ENCODE measurements around the gene SCOC.

Gene SCOC

GRCh38 chr4:140373328-140374129 is at the start of gene SCOC:
Gene SCOC (plus strand): TSS chr4:140373646. CDS start chr4:140379171, 5,525 bp downstream.
- peak; percentile 96 for ATAC-seq
- DNase-seq = peak; percentile 96

- DNase-seq = no peak
- no peak for ATAC-seq
Observed at GRCh38 chr4:140326395-140326993, 47.0 kb upstream of the SCOC start.

- no peak for ATAC-seq
- no peak for DNase-seq
Observed at GRCh38 chr4:140330311-140330900, 43.0 kb upstream of the SCOC start.

- no peak for ATAC-seq
- DNase-seq = no peak
Observed at GRCh38 chr4:140331245-140331644, 42.2 kb upstream of the SCOC start.

GRCh38 chr4:140331876-140332275 is 41.6 kb upstream of the SCOC start:
- DNase-seq (no peak), ATAC-seq (no peak)

- ATAC-seq = no peak
Observed at GRCh38 chr4:140332734-140333133, 40.7 kb upstream of the SCOC start.

GRCh38 chr4:140333523-140333922 is 39.9 kb upstream of the SCOC start:
- DNase-seq (no peak), ATAC-seq (no peak)

More at GRCh38 chr4:140332734-140333133, 40.7 kb upstream of the SCOC start:
- DNase-seq = no peak

- ATAC-seq (no peak), DNase-seq (no peak)
Observed at GRCh38 chr4:140335076-140335475, 38.4 kb upstream of the SCOC start.

GRCh38 chr4:140336730-140337129 is 36.7 kb upstream of the SCOC start:
- no peak for ATAC-seq
- no peak for DNase-seq

GRCh38 chr4:140342620-140343019 is 30.8 kb upstream of the SCOC start:
- no peak for DNase-seq
- ATAC-seq = no peak

GRCh38 chr4:140343303-140343702 is 30.1 kb upstream of the SCOC start:
- DNase-seq = no peak
- no peak for ATAC-seq

- DNase-seq = no peak
- ATAC-seq = no peak
Observed at GRCh38 chr4:140344101-140344500, 29.3 kb upstream of the SCOC start.

GRCh38 chr4:140344621-140345020 is 28.8 kb upstream of the SCOC start:
- no peak for ATAC-seq

GRCh38 chr4:140346136-140346535 is 27.3 kb upstream of the SCOC start:
- DNase-seq (no peak), ATAC-seq (no peak)

More at GRCh38 chr4:140344621-140345020, 28.8 kb upstream of the SCOC start:
- no peak for DNase-seq

- DNase-seq = no peak
- no peak for ATAC-seq
Observed at GRCh38 chr4:140349816-140350215, 23.6 kb upstream of the SCOC start.

- ATAC-seq (no peak), DNase-seq (no peak)
Observed at GRCh38 chr4:140351093-140352075, 22.1 kb upstream of the SCOC start.

- DNase-seq (no peak), ATAC-seq (no peak)
Observed at GRCh38 chr4:140353786-140354185, 19.7 kb upstream of the SCOC start.

GRCh38 chr4:140355288-140355687 is 18.2 kb upstream of the SCOC start:
- ATAC-seq (no peak), DNase-seq (no peak)

- ATAC-seq = no peak
Observed at GRCh38 chr4:140357868-140358267, 15.6 kb upstream of the SCOC start.

GRCh38 chr4:140358281-140358680 is 15.2 kb upstream of the SCOC start:
- DNase-seq (no peak), ATAC-seq (no peak)

More at GRCh38 chr4:140357868-140358267, 15.6 kb upstream of the SCOC start:
- DNase-seq = no peak

GRCh38 chr4:140359562-140360427 is 13.7 kb upstream of the SCOC start:
- ATAC-seq = peak; percentile 80

More at GRCh38 chr4:140359562-140360427, 13.7 kb upstream of the SCOC start:
- peak; percentile 83 for DNase-seq

Data from stimulated activated naive CD8-positive, alpha-beta T cell treated with anti-CD3 and anti-CD28 coated beads, Interleukin-15, Interleukin-2, amounts not matched to agents 100 U/mL and 50 U/mL, for 24 hours (primary cell).